HG02642 (cell line): ENCODE results near the gene PVALB.

Experiments used
- ATAC-seq: cut with Tn5 transposase; IDR thresholded peaks from one replicate; pipeline ENCODE4 v1.9.1; 2021; ENCODE audit warnings: mild to moderate bottlenecking; ENCODE audit not compliant: unreplicated experiment, poor library complexity

The PVALB gene

GRCh38 chr22:36776722-36777121, 40.1 kb downstream of the PVALB start:
- no peak for ATAC-seq

DNA sequence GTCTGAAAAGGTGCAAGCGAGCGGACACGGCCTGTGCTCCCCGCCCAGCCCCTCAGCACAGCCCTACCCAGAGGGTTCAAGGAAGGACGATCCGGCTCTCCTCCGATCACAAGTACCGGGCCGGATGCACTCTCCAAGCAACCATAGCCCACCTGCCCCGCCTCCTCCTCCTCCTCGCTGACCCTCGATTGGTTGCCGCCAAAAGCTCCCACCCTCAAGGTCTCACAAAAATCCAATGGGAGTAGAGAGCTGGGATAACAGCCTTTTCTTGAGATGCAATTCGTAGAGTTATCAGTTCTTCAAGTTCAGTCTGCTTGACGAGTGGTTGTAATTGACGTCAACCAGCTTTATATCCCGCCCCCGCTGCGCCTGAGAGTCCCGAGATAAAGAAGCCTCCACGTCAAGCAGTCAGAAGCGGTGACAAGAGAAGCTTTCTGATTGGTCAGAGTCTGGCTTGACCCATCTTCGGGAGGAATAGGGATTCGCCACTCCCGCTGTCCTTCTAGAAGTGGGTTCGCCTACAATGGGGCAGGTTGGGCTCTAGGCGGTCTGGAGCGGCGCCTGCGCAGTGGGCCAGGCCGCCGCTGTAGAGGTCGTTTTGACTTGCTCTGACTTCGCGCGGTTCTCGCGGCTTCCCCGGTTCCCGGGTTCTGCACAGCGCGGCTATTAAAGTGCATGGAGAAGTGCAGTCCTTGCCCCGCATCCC, 40.7 kb downstream of the PVALB start, which contains the start of gene IFT27:
Gene IFT27 (minus strand): TSS at position 156 of the 706 bp plus-strand sequence. CDS start 412 bp downstream, outside the sequence.
- peak; percentile 90 for ATAC-seq

GRCh38 chr22:36775586-36775963, 41.3 kb downstream of the PVALB start:
- ATAC-seq: peak; percentile 5

- no peak for ATAC-seq
Observed at GRCh38 chr22:36773935-36774334, 42.9 kb downstream of the PVALB start.

DNA sequence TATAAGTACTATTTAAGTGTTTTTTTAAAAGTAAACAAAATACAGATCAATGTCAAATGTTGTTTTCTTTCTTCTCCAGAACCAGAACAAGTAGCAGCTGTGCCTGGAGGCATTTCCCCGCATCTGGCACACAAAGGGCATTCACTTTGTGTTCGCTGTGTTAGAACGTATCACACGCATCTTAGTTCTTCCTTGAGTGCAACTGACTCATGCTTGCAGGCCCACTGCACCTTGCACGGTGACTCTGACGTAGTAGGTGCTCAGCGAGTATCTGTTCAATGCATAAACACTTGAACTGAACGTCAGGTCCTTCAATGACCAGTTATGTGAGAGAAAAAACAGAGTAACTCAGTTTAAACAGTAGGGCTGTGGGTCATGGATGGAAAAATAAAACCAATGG, 44.4 kb downstream of the PVALB start:
- ATAC-seq: no peak

GRCh38 chr22:36771356-36772063, 45.3 kb downstream of the PVALB start:
- no peak for ATAC-seq

GRCh38 chr22:36770513-36771231, 46.2 kb downstream of the PVALB start:
- ATAC-seq: no peak

GRCh38 chr22:36769541-36770512, 47.0 kb downstream of the PVALB start:
- ATAC-seq: no peak

DNA sequence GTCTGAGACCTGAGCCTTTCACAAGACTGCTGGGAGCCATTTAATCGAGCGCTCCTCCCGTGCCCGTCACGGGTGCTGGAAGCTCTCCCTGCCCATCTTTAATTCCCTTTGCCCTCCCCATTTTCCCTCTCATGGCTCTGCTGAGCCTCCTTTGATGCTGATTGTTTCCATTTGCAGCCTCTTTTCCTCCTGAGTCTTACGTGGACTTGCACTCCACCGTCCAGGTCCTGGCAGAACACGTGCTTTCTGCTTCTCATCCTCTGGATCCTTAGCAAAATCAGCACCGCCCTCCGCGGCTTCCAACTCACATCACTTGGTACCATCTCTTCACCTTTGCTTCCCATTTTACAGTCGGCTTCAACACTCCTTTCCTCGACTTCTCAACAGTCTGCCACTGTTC, 48.2 kb downstream of the PVALB start:
- no peak for ATAC-seq

GRCh38 chr22:36768141-36768540, 48.7 kb downstream of the PVALB start:
- no peak for ATAC-seq

GRCh38 chr22:36767035-36767775, 49.6 kb downstream of the PVALB start:
- ATAC-seq: no peak

DNA sequence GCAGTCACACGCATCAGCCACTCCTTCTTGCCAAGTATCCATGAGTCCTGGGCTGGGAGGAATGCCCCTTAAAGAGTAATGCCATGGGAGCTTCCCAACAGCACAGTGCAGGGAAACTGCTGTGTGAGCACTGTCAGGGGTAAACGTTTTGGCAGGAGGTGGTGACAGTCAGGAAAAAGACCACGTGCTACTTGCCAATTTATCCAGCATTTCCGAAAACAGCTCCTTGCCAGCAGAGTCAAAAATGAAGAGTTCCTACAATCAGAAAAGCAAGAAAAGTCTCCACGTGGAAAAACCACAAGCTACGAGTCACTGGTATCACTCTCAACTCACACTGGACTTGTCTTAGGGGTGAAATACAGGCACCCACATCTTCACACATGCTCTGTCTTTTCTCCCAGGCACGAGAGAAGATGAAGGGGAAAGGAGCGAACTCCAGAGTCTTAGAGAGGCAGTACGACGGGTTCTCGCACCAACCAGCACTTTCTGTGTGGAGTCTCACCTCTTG, 50.8 kb downstream of the PVALB start:
- no peak for ATAC-seq

DNA sequence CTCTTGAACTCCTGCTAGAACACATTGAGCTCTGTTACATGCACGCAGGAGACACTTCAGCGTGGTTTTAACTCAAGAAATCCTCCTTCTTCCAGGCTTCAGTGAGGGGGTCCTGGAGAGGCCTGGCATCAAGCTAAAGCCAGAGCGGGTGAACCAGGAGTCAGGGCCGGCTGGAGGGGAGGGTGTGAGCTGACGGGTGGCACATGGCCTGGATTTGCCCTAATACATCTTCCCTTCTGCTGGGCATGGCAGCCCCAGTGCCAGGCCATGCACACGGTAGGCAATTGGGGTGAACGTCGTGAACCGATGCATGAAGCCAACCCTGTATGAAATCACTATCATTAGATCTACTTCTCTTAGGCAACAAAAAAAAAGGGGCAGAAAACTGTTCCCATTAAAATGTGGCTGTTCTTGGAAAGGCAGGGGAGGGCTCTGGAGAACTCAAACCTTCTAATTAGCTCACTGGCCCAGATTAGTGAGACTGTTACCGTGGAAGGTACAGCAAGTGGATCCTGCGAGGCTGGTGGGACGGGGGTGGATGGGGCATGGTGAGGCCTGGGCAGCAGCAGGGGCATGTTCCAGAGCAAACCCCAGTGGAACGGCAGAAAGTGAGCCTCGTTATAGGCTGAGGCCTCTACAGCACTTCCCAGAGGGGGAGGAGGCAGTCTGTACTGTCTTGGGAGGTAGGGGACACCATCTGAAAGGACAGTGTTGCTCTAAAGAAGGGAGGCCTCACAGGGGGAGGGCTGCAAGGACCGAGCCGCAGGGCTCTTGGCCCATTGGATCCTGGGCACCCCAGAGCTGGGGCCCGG, 51.5 kb downstream of the PVALB start:
- no peak for ATAC-seq

DNA sequence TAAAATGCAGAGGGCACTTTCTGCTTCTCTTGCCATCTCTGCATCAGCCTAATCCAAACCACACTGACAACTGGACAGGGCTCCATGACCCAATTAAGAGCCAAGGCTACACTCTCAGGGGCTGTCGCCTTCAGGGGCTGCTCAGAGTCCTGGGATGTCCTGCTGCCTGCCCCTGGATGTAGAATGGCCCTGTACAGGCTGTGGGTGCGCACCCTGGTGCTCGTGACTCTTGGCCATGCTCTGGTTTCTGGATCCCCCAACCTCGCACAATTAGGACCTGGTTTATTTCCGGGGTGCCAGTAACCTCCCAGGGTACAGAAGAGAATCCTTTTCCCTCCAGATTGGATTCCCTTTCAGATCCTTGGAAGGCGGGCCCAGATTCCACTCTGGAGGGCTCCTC, 52.2 kb downstream of the PVALB start:
- ATAC-seq: no peak

DNA sequence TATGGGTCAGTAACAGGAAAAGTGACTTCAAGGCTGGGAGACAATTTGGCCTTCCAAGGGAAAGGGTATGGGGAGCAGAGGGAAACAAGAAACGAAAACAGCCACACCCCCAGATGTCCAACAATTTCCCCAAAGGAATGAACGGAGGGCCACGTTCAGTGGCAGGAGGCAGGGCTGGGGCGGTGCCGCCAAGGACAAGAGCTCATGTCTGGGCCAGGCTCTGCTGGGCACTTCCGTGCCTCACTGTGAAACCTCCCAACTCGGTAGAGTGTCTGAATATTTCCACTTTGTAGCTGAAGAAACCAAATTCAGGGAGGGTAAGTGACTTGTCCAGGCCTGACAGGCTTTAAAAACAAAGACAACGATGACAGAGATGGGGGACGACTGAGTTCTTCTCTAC, 52.8 kb downstream of the PVALB start:
- no peak for ATAC-seq

DNA sequence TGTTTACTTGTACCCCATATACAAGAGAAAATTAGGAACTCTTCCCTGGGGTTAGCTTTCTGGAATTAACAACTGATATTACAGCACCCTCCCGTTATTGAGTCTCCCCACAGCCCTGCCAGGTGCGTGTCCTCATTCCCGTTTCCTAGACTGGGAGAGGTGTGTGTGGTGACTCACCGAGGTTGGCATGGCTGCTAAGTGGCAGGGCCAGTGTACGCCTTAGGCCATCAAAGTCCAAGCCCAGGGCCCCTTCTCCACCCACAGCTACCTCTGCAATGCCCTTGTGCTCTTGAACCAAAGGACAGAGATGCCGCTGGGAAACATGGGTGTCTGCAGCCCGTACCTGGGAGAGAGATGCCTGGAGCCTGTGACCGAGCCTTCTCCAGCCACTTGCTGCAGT, 53.3 kb downstream of the PVALB start:
- ATAC-seq: no peak

DNA sequence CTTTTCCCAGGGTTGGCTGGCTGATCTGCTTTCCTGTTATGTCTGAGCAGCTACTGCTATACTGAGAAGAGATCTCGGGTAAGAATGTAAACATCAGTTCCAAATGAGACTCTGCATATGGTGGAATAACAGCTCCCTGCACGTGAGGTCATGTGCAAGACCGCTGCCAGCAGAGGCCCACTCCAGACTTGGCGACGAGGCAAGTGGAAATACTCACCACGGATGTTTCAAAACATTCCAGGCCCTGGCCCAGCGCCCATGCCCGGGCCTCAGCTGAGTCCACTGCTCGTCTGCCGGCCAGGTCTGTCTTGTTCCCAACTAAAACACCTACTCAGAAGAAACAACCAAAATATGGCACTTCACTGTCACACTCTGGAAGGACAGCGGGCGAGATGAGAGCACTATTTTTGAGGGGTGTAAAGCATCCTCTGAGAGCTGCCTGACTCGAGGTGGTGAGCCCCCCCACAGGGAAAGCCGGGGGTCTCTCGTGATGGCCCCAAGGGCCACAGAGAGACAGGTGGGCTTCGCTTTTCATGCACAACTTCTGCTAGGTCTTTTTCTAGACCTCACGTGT, 54.1 kb downstream of the PVALB start:
- no peak for ATAC-seq
